GM19035 (cell line): ENCODE data around the gene LAPTM5.
"Not testable (repeated sequence)": the region's sequence is repeated elsewhere in the genome, so short reads cannot be mapped to it uniquely, and the experiment has no call there.

Experiments
- ATAC-seq: cut with Tn5 transposase; IDR thresholded peaks from one replicate; pipeline ENCODE4 v1.9.1; 2021; ENCODE audit not compliant: unreplicated experiment

LAPTM5 gene

DNA sequence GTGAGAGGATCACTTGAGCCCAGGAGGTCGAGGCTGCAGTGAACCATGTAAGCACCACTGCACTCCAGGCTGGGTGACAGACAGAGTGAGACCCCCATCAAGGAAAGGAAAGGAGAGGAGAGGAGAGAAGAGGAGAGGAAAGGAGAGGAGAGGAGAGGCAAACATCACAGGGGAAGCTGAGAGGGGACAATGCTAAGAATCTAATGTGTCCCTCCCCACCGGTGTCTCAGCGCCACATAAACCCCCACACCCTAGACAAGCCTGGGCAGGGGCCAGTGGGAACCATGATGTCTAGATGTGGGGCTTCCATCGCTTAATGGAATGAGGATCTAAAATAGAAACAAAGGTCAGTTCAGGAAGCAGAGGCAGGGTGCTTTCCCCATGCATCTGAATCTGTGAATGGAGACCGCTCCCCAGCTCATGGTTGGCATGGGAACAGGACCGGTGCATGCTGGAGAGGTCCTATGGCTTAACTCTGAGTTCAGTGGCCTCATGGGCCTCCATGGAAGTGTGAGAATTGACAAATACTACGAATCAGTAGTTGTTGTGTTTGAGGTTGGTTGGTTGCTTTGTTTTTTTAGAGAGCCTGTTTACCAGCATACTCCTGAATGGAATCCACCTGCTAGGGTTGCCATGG, 16.3 kb upstream of the LAPTM5 start:
- no peak for ATAC-seq

GRCh38 chr1:30771005-30771404, 13.4 kb upstream of the LAPTM5 start:
- no peak for ATAC-seq

- ATAC-seq = no peak
Observed at GRCh38 chr1:30770150-30770549, 12.6 kb upstream of the LAPTM5 start.

- no peak for ATAC-seq
Observed at GRCh38 chr1:30768830-30769718, 11.5 kb upstream of the LAPTM5 start.

DNA sequence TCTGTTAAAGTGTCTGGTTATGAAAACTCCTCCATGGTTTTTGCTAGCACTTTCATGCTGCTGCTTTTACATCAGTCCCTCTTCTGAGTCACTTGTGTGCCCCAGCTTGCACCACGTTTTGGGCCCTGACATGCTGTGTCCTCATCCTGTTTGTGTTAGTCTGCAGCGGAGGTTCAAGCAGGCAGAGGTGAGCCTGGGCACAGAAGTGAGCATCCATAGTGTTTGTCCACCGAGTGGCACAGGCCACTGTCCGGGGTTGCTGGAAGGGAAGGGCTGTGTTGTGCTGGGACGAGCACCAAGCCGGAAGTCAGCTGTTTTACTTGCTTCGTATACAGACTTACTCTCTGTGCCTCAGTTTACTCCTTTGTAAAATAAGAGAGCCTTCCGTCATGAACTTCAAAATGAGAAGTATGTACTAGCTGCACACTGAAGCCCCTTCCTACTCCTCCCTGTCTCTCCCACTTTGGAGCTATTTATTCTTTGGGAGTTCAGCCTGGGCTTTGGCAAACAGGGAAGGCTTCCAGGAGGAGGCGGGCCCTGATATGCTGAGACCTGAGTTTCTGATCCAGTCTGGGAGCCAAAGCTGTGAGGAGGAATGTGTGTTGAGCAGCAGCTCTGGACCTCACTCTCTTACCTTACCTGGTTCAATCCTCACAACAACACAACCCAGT, 10.7 kb upstream of the LAPTM5 start:
- no peak for ATAC-seq

DNA sequence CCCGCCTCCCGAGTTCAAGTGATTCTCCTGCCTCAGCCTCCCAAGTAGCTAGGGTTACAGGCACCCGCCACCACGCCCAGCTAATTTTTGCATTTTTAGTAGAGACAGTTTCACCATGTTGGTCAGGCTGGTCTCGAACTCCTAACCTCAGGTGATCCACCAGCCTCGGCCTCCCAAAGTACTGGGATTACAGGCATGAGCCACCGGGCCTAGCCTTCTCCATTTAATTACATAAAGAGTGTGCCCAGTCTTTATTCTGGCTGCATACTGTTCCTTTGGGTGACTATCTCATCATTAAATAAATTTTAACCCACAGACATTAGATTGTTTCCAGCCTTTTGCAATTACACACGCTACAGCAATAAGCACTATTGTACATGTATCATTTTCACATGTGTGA, 9.4 kb upstream of the LAPTM5 start:
- ATAC-seq = not testable (repeated sequence)

DNA sequence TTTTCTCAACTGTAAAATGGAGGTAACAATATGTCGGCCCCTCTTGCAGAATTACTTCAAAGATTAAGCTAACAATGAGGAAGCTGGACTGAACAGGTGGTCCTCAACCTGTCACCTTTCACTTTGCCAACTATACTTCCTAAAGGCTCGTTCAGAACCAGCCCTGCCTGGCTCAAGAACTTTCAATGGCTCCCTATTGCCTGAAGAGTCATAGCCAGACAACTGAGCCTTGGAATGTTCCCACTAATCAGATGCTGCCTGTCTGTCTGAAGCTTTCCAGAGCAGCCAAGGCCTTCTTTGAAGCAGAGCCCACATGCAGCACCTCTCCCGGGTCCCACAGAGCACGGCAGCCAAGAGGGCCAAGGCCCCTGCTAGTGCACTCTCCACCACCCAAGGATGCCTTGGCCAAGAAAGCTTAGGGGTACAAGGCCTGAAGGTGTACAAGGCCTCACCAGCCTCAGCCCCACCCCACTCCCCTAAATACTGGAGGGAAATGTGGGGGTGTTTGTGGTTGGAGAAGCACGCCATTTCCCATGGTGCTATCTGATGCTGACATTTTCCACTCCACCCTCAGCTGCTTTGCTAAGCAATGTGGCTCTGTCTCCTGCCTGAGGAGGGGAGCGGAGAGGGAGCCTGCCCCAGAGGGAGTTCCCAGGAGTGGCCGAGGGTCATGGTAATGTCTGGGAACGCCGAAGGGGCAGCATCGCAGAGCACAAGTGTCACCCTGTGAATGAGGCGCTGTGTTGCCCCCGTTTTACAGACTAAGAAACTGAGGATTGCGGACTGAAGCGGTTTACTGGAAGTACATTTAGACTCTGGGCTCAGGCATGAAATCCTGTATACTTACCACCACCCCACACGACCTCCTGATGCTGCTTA, 8.2 kb upstream of the LAPTM5 start:
- ATAC-seq = no peak

DNA sequence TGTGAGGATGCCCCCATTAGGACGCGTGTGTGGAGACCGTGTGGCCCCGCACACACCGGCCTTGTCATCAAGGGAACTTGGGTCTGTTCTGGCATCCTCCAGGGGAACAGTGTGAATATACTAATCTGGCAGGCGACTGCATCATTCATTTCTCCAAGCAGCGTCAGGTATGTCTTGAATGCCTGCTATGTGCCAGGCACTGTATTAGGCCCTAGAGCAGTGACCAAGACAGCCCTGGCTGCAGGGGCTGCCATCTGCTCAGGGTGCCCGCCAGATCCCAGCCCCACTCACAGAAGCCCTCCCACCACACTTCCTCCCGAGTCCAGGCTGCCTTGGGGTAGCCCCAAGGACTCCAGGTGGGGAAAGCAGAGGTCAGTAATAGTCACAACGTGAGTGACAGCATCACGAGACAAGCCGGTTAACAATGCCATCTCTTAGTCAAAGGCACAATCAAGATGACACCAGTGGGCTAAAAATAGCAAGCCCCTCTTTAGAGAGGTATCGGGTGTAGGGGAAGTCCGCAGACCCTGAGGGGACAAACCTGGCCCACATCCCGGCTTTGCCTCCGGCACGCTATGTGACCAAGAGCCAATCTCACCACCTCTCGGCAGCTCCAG, 7.5 kb upstream of the LAPTM5 start:
- peak; percentile 52 for ATAC-seq

- no peak for ATAC-seq
Observed at GRCh38 chr1:30764396-30764795, 6.8 kb upstream of the LAPTM5 start.

DNA sequence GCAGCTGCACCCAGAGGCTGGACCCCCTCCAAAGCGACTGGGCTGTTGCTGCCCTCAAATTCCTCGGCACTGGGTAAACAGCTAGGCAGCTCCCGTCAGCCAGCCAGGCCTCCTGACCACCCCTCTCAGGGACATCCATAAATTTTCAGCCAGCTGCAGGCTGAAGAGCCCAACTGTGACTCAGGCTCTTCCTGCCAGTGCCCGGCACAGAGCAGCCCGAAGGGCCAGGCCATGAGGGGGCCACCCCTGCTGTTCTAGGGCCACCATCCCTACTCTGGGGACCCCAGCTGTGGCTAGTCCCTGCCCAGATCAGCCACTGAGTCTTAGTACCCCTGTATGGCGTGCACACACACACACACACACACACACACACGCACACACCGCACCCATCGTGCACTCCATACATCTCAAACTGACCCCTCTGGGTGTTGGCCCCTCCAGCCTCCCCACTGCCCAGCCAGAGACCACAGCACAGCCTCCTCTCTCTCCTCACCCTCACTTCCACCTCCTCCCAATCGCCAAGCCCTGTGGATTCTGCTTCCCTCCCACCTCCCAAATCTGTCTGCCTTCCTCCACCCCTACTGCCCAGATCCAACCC, 6.2 kb upstream of the LAPTM5 start:
- no peak for ATAC-seq

GRCh38 chr1:30762930-30763650, 5.5 kb upstream of the LAPTM5 start:
- ATAC-seq = no peak

- no peak for ATAC-seq
Observed at GRCh38 chr1:30762152-30762929, 4.8 kb upstream of the LAPTM5 start.

DNA sequence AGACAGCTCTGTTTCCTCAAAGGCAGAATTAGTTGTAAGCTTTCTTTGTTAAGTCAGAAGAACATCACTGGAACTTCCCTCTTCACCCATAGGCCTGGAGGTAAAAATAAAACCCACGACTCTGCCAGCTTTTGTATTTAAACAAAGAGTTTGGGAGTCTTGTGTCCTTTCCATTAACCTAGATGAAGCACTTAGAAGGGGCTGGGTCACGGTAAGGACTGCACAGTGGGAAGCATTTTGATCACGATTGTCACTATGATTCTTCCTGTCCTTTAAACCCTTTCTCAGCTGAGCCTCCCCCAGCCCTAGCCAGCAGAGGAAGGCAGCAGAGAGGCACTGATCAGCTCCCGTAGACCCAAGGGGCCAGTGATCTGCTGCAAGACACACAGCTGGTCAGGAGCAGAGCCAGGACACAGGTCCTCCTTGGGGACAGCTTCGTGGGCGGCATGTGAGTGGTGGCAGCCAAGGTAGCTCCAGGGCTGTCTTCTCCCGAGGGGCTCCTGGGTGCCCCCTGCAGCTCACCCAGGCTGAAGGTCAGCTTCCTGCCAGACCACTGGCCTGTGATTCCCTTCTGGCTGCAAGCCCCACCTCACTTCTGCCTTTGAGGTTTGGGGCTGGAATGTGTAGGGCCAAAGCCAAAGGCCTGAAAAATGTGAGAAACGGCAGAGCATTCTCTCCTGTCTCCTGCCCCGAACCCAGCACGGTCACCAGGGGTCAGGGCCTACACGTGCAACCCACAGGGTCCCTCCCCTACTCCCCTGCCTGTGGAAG, 4.0 kb upstream of the LAPTM5 start:
- no peak for ATAC-seq

DNA sequence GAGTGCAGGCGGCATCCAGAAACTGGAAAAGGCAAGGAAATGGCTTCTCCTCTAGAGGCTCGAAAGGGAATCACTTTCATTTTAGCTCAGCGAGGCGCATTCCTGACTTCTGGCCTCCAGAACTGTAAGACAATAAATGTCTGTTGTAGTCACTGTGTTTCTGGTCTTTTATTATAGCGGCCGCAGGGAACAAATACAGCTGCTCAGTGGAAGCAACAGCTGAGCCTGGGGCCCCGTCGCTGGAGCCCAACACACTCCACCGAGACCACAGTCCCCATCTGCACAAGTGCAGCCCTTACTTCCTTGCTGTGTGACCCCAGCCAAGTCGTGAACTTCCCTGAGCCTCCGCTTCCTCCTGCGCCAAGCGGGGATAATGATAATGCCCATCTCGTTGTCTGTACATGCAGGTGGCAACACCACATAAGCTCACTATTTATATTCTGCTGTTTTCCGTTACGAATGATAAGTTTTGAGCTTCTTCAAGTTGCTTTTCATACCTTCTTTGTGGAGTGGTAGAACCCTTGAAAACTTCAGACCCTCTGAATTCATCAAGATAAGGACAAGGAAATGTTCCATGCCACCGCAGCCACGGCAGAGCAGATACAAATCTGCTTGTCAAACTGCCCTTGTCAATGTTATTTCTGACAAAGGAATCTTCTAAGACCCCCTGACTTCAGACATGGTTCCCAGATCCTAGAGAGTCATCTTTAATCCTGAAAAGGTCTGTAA, 3.2 kb upstream of the LAPTM5 start:
- ATAC-seq = no peak

DNA sequence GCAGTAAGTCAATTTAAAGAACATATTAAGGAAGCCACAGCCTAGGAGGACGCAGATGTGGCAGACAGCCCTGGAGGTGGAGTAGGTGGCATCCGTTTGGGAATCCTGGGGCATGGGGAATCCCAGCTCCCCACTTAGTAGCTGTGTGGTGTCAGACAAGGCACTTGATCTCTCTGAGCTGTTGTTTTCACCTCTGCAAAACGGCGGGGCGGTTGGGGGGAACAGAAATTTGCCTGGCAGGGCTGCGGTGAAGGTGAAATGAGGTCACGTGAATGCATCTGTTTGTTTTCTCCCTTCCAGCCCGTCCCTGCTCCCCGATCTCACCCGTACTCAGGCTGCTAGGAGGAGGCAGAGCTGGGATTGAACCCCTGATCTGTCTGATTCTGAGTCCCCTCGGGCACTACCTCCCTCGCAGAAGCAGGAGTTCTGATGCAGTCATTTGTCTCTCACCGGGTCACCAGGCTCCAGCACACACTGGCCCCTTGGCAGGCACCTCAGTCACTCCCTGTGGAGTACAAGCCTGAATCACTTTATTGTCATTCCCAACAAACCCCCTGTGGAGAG, 2.2 kb upstream of the LAPTM5 start:
- ATAC-seq = no peak

DNA sequence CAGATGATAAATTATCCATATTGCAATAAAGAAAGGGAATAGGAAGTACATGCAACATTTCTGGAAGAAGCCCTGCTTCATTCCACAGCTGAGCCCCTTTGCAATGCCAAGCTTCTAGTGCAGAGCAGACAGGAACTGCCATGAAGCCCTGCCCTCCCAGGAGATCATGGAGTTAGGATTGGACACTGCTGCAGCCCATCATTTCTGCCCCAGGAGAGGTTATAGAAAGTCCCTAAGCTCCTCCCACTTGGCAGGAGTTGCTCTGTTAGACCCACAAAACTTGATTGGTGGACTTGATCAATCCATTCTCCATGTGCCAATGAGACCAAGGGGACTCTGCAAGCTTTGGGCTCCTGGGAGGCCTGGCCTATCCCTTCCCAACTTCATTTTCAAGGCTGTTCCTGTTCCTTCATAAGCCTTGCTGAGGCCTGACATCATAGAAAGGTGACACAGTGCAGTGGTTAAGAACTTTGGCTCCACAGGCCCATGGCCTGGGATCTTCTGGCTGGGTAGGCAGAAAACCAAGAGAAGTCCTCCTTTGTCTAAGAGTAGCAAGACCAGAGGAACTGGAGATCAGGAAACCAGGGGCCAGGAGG, 1.3 kb upstream of the LAPTM5 start:
- no peak for ATAC-seq
